Mucosa of descending colon (tissue), 3 donors: ENCODE data around the gene TGOLN2. TPM values are rescaled to one million over a fixed set of nuclear protein-coding genes. Genes with fewer than 3 reads are reported as not detected.
"Not testable (repeated sequence)": the region's sequence is repeated elsewhere in the genome, so short reads cannot be mapped to it uniquely, and the experiment has no call there.

ENCODE experiments used
- ATAC-seq: fragments of 200-7000 bp; cut with Tn5 transposase; one replicate; pipeline ENCODE4 v1.9.1; 2020; ENCODE audit warnings: mild to moderate bottlenecking, moderate library complexity
- DNase-seq, 3 donors: peaks; one replicate each; pipeline ENCODE4 v3.0.0-alpha.2; 2020
- H3K36me3 ChIP-seq: fragments of 200-600 bp; one replicate; pipeline ENCODE4 v1.8.0; 2021; ENCODE audit warnings: low read depth, mild to moderate bottlenecking
- H3K4me1 ChIP-seq: fragments of 200-600 bp; one replicate; pipeline ENCODE4 v1.8.0; 2021; ENCODE audit warnings: low read depth, mild to moderate bottlenecking
- H3K4me3 ChIP-seq: fragments of 200-600 bp; one replicate; pipeline ENCODE4 v1.8.0; 2021; ENCODE audit warnings: mild to moderate bottlenecking
- H3K9me3 ChIP-seq: fragments of 200-600 bp; one replicate; pipeline ENCODE4 v1.8.0; 2021; ENCODE audit warnings: mild to moderate bottlenecking
- CTCF ChIP-seq: fragments of 200-600 bp; IDR thresholded peaks from one replicate; pipeline ENCODE4 v1.8.0; 2022; ENCODE audit warnings: antibody characterized with exemption, mild to moderate bottlenecking
- intact Hi-C, 2 donors: fragments of 100-400 bp; cut with DNase I in 1 of 2; cut with micrococcal nuclease in 1 of 2; formaldehyde crosslinking; loops; one replicate each; pipeline versions ENCODE4 v1.11.0 to v1.11.1; 2022; cut with DNase I, micrococcal nuclease
- total RNA-seq, 3 donors: library from RNA; stranded (reverse); fragmentation: NEBNext Ultra II Directional in 2 of 3; extraction: Animal tissue kit (Norgen Biotek cat#: 25700) in 2 of 3; gene quantifications; one replicate each; pipeline versions ENCODE4 v1.2.1 to v1.2.4, GENCODE V29; 2021 to 2023
- donor health status: DM: no; HTN: no; CAD: no; lungs with moderate emphysema.
- donor health status: DM: no; HTN: no; CAD: no.
- donor health status: DM: no; HTN: yes; CAD: no.

TGOLN2 gene
- total RNA-seq, 3 donors from 2014 or later = 148 to 227 (median 163) TPM

GRCh38 chr2:85330839-85331636 lies 3.2 kb upstream of the TGOLN2 start:
- no peak for DNase-seq
- Histone ChIP-seq H3K4me1 (peaks cover under 1% of the 10 kb centered on the region), H3K36me3 (no peaks in the 10 kb centered on the region), H3K4me3 (no peak overlapping the region), H3K9me3 (no peaks in the 10 kb centered on the region)
- intact Hi-C loops = no loop called here
- no peak for TF ChIP-seq CTCF
- no peak for ATAC-seq

GRCh38 chr2:85329701-85330100 lies 1.9 kb upstream of the TGOLN2 start:
- H3K9me3 ChIP-seq, H3K36me3 ChIP-seq, H3K4me3 ChIP-seq, DNase-seq, ATAC-seq, intact Hi-C loops: not testable (repeated sequence)
- peaks cover 14% of the 10 kb centered on the region for H3K4me1 ChIP-seq

- Histone ChIP-seq H3K4me1 (peaks cover 19% of the 10 kb centered on the region), H3K36me3 (no peaks in the 10 kb centered on the region), H3K4me3 (no peak overlapping the region), H3K9me3 (no peaks in the 10 kb centered on the region)
- DNase-seq (no peak), ATAC-seq (no peak)
- TF ChIP-seq CTCF = no peak
- intact Hi-C loops = no loop called here
These were observed 1.4 kb upstream of the TGOLN2 start for GRCh38 chr2:85329181-85329651.

GRCh38 chr2:85327160-85327821 lies 498 bp downstream of the TGOLN2 start:
- Histone ChIP-seq H3K4me3 (peak overlapping the region; percentile 40), H3K9me3 (no peaks in the 10 kb centered on the region), H3K4me1 (peaks cover 26% of the 10 kb centered on the region), H3K36me3 (peaks cover 9% of the 10 kb centered on the region)
- intact Hi-C loops = no loop called here
- ATAC-seq (peak; percentile 59), DNase-seq (peak; percentile 68 to 82 (median 77))
- TF ChIP-seq CTCF = no peak

- ATAC-seq (peak; percentile 11), DNase-seq (peak in 1 of 3 donors; percentile 50)
- no peak for TF ChIP-seq CTCF
- peaks cover 9% of the 10 kb centered on the region for H3K36me3 ChIP-seq
- peaks cover 26% of the 10 kb centered on the region for H3K4me1 ChIP-seq
- intact Hi-C loops = no loop called here
- peak overlapping the region; percentile 40 for H3K4me3 ChIP-seq
- no peaks in the 10 kb centered on the region for H3K9me3 ChIP-seq
These were observed 1.2 kb downstream of the TGOLN2 start for GRCh38 chr2:85326406-85327159.

GRCh38 chr2:85325466-85325811 lies 2.4 kb downstream of the TGOLN2 start:
- ATAC-seq (no peak), DNase-seq (no peak)
- no peaks in the 10 kb centered on the region for H3K9me3 ChIP-seq
- peaks cover 9% of the 10 kb centered on the region for H3K36me3 ChIP-seq
- no peak for TF ChIP-seq CTCF
- peaks cover 26% of the 10 kb centered on the region for H3K4me1 ChIP-seq
- H3K4me3 ChIP-seq = no peak overlapping the region
- intact Hi-C loops = no loop called here
